HG03571 (cell line): ENCODE data around the gene HOXC13.

Experiments used
- ATAC-seq: cut with Tn5 transposase; IDR thresholded peaks from one replicate; pipeline ENCODE4 v1.9.1; 2021; ENCODE audit not compliant: unreplicated experiment

Gene HOXC13

DNA sequence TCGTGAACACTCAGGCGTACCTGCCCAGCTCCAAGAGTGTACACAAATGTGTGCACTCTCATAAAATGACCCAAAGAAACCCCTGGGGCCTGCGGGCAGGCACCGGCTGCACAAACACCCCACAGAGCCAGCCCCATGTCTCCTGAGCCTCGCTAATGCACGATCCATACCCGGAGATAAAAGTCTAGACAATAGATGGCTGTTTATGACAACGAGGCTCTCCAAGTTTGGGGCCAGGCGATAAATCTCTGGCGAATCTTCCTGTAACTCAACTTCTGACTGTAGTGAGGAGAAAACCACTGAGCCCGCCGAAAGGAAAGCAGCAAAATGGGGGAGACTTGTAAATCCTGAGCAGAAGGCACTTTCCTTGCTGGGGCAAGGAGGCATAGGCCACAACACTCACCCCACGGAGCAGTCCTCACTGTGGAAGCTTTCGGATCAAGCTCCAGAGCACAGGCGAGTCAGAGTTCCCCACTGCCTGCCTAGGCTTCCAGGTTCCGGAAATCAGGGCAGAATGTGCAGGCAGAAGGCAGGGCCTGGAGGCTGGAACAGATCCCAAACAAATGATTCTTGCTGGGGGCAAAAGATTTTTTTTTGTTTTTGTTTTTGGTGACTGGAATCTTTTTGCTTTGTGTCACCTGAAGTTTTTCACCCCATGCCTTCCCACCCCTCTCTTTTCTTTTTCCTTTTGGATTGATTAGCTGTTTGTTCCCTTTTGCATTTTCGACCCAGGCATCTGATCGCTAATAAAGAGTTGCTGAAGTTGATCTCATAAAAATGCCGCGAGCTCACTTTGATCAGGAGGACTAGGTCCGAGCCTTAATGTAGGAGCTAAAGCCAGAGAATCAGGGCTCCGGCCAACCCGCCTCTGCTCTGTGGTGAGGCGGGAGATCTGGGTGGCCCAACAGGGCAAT is 29.8 kb downstream of the HOXC13 start:
- ATAC-seq: no peak

DNA sequence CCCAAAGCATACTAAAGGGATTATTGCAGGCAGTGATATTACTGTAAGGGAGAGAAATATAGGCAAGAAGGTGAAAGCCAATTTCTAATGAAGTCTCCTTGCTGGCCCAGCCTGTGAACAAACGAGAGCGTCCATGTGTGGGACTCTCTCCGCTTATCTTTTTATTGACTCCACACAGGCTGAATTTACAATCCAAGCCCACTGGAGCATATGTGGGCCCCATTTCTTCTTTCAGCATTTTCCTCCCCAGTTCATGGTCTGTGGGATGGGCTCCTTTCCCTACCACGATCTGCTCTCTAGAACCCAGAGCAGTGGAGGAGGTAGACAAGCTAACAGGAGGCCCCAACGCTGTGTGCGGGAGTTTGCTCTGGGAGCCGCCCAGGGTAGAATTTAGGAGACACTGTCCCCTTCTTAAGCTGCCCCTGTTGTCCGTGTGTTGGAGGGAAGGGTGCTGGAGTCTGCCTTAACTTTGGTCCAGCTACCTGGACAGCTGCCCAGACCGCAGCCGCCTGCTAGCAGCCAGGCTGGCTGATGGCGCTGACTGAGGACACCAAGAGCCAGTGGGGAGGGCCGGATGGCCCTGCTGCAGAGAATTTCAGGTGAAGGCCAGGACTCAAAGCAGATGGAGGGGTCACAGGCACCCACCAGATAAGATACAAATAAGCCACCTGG is 31.1 kb downstream of the HOXC13 start:
- ATAC-seq: no peak

DNA sequence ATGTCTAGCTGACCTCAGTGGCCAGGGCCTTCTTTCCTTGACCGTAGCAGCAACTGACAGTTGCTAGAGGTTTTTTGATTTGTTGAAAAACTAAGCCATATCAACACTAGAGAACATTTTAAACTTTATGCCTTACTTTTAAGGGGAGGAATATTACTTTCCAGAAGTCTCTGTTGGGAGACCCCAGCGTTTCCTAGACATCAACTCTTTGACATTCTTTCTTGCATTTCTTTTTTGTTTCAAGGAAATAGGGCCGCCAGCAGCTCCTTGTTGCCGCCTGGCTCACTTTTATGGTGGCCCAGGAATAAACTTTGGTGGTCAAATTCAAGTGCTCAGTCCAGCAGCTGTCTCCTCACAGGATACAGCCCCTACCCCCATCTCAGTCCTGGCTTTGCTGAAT is 31.8 kb downstream of the HOXC13 start:
- ATAC-seq: no peak

DNA sequence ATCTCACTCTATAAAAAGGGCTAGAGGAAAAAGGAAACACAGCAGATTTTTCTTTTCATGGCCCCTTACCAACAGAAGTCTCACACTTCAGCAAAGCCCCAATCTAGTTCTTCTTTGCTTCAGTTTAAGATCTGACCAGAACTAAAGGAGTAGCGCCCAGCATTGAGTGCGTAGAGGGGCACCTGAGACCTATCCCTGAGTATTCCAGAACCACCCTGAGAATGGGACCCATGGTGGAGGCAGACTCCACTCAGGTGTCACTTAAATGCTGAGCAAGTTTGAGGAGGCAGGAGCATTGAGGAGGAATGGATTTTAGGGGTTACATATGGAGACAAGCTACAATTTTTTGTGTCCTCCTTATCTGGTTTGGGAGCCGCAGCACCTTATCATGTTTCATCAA is 32.5 kb downstream of the HOXC13 start:
- no peak for ATAC-seq

DNA sequence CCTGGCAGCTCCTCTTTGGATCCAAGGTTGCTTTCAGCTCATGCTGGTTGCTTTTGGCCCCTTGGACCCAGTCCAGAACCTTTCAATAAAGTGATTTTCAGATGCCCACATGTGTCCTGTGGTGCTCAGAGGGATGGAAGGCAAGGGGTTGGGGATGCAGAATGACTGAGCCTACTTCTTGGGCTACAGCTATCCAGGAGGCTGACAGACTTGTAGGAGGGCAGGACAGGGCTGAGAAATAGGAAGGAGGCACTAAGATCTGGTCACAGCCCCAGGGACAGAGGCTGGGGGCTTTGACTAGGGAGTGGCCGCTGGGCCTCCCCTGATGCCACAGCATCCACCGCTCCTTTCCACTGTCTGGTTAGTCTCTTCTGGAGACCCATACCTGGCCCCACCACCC is 33.1 kb downstream of the HOXC13 start:
- no peak for ATAC-seq

DNA sequence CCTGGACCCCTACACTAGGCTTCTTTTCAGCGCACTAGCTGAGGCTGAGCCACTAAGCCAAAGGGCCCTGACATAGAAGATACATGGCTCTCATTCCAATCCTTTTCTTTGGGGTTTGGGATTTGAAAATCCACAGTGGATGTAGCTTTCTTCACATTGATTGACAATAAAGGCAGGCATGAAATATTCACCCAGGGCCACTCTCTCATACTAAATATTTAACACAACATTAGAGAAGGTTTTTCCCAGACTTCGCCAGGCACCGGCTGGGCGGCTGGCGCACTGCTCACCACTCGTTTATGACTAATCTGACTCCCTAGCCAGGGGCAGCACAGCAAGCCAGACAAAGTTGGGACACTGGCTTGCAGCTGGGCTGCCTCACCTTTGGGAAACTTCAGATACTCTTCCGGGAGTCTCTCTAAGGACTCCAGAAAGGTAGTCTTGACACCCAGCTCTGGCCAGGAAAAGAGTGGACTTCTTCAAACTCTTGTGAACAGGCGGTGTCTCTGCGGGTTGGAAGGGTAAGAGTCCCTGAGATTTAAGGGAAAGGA is 33.6 kb downstream of the HOXC13 start:
- no peak for ATAC-seq

DNA sequence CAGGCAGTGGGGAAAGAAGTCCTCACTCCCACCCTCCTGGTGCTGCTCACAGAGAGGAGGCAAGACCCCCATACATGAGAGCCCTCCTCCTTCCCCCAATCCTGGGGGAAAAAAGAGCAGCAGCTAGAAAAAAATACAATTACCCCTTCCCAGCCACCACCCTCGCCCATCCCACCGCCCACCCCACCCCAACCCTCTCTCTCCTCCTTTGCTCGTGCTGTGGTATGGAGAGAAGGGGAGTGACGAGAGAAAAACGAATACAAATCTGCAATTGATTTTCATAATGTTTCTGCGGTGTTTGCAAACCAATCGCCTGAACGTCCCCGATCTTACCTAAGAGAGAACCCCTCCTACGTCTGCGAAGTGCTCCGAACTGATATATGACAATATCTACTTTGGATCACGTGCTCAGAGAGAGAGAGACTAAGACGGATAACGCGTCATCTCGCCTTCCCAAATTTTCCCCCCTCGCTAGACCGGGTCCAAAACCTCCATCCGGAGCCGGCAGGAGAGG is 34.1 kb downstream of the HOXC13 start, which contains the start of gene HOXC11:
TSS of gene HOXC11 (plus strand) at position 405 of the 514 bp plus-strand sequence. CDS start 116 bp downstream, outside the sequence.
- no peak for ATAC-seq

DNA sequence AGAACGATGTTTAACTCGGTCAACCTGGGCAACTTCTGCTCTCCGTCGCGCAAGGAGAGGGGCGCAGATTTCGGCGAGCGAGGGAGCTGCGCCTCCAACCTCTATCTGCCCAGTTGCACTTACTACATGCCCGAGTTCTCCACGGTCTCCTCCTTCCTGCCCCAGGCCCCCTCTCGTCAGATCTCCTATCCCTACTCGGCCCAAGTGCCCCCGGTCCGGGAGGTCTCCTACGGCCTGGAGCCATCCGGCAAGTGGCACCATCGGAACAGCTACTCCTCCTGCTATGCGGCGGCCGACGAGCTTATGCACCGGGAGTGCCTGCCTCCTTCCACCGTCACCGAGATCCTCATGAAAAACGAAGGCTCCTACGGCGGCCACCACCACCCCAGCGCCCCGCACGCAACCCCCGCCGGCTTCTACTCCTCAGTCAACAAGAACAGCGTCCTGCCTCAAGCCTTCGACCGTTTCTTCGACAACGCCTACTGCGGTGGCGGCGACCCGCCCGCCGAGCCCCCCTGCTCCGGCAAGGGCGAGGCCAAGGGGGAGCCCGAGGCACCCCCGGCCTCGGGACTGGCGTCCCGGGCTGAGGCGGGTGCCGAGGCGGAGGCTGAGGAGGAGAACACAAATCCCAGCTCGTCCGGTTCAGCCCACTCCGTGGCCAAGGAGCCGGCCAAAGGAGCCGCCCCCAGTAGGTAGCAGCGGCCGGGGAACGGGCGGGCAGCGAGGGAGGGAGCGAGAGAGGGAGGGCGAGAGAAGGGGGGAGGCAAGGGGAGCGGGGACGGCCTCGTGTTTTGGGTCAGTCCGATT is 34.8 kb downstream of the HOXC13 start:
- no peak for ATAC-seq

DNA sequence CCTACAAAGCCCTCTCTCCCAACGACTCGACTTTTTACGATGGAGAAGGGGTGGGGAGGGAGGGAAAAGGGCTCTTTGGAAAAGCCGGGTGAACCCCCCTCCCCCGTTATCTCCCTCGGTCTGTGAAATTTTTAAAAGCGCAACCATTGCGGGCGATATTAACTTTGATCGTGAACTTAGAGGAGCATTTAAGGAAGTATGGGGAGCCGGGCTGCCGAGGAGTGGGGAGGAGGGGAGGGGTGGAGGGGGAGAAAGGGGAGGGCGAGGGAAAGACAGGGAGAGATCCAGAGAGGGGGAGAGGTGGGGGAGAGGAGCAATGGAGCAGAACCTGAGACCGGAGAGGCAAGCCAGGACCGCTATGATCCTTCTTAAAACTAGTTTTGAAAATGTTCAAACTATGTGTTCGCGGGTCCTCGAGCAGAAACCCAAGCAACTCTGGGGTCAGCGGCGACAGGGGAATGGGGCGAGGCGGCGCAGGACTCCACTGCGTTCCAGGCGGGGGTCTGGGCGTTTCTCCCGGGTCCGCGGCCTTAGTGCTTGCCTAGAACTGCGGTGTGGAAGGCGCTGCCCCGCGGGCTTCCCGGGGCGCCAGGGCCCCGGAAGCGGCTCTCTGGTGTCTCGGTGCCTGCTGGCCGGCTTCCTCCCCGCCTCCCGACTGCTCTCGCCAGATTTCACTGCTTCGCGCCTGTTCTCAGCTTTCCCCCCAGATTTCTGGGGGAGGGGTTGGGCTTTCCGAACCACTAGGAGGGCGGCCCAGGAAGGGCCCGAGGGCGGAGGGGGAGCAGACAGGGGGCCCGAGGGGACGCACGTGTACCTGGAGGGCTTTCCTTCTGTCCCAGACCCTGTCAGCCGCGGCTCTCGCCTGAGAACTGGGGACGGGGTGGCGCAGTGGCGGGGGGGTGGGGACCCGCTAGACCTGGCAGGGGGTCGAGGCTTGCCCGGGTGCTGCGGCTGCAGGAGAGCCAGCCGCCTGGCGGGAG is 35.7 kb downstream of the HOXC13 start, which contains the start of gene HOTAIR:
TSS of gene HOTAIR (minus strand) at position 871 of the 980 bp plus-strand sequence.
- no peak for ATAC-seq

DNA sequence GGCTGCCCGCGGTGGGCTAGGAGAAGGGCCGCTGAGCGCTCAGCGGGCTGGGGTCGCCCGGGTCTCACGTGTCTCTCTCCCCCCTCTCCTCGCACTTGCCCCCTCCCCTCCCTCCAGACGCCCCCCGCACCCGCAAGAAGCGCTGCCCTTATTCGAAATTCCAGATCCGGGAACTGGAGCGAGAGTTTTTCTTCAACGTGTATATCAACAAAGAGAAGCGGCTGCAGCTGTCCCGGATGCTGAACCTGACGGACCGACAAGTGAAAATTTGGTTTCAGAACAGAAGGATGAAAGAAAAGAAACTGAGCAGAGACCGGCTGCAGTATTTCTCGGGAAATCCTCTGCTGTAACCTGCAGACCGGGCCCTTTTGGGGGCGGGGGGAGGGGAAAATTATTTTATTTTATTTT is 36.4 kb downstream of the HOXC13 start:
- ATAC-seq: no peak

DNA sequence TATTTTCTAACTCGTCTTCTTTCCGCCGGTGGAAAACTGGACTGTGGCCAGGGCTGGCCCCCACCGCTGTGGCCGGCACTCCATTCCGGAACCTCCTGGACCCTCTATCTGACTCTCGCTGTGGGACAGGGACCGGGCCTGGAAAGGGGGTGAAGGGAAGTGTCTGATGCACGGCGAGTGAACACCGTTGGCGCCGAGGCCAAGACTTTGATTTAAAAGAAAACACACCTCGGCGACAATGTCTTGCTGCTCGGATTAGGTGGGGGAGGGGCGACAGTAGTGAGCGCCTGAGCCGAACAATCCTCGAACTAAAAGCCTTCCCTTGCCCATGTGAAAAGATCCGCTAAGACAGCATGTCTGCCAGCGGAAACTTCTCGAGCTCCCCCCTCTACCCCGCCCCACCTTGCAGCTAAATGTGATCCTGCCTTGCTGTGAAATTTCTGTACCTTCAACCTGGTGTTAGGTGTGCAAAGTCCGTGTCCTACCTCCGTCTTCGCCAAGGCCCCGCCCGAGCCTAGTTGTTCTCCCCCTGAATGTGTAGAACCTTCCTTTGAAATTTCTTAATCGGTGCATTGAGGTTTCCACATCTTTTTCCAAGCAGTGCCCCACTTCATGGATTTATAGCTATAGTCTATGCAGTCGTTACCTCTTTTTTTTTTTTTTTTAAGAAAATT is 37.0 kb downstream of the HOXC13 start:
- ATAC-seq: no peak

DNA sequence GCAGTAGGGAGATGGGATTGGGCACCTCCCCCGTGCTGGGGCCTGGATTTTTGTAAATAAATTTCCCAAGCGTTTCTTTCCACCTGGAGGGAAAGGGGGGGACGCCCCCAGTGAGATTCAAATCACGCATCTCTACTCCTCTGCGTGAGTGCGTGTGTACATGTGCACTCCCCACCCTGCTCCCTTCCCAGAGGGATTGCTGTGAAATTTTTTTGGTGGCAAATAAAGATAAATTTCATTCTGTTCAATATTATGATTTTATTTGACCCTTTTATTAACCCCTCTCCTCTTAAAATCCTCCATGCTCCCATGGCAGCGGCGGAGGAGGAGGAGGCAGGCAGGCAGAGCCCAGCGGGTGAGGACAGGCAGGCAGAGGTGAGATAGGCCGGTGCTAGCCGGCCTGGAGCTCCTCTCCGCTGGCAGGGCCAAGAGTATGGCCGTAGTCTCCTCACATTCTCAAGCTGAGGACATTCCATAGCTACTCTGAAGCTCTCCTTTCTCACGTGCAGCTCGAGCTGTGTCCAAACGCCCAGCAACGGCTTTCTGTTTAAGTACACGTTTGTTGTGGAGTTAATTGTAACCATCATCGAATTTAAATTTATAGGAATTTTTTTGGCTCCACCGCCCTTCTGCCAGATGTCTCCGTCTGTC is 37.7 kb downstream of the HOXC13 start:
- no peak for ATAC-seq

DNA sequence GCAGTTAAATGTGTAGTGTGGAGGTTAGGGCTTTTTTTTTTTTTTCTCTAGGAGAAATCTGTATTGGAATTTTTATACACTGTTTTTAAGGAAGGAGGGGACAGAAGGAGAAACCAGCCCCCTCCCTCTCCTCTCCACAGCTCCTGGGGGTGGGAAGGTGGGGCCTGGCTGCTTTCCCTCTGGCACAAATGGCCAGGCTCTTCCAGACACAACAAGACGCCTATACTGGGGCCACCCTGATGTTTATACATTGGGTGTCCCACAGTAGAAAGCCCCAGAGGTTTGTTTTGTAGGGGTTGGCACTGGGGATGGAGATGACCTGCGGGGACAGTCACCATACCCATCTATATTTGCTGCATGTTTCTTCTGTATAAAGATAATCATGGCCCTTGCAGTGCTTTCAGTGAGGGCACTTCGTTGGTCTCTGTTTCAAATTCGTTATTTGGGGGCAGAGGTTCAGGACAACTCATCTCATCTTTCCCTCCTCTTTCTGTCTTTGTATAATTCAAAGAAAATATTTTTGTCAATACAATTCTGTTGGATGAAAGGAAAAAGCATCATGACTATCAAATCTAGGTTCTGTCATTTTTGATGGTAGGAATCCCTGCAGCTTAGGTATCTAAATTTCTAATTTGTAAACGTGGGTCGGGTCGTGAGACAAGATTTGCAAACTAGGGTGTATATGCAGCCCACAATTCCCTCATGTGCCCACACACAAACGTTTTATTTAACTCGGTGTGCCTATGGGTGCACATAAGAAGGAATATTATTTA is 38.4 kb downstream of the HOXC13 start:
- no peak for ATAC-seq

DNA sequence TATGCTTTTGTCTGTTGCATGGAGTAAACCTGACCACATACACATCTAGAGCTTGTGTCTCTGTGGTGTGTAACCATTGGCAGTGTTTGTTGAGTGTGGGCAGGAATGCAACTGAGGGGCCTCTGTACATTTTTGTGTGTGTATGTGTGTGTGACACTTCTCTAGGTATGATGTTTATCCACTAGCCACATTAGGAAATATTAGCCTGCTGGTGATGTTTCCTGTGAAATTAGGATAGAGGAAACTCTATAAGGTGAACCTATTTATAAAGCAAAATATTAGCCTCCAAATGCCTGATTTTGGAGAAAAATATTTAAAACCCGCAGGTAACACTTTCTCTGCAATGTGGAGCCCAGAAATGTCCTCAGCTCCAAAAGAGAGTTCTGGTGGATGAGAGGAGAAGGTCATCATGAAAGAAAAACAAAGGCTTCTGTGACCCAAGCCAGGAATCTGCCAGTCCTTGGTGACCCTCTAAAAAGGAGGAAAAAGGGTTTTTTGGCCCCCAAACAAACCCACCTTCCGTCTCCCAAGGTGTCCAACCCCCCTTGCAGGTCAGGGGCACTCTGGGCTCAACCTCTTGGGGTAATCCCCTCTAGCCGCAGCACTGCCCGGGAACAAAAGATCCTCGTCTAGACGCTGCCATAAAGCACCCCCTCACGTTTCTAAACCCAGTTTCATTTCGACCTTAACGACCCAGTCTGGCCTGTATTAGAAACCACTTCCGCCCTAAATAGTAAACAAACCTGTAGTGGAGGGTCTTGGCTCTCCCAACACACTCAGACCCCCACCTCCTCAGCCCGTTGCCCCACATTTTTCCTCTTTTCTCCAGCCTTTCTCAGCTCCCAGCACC is 39.2 kb downstream of the HOXC13 start:
- ATAC-seq: no peak

DNA sequence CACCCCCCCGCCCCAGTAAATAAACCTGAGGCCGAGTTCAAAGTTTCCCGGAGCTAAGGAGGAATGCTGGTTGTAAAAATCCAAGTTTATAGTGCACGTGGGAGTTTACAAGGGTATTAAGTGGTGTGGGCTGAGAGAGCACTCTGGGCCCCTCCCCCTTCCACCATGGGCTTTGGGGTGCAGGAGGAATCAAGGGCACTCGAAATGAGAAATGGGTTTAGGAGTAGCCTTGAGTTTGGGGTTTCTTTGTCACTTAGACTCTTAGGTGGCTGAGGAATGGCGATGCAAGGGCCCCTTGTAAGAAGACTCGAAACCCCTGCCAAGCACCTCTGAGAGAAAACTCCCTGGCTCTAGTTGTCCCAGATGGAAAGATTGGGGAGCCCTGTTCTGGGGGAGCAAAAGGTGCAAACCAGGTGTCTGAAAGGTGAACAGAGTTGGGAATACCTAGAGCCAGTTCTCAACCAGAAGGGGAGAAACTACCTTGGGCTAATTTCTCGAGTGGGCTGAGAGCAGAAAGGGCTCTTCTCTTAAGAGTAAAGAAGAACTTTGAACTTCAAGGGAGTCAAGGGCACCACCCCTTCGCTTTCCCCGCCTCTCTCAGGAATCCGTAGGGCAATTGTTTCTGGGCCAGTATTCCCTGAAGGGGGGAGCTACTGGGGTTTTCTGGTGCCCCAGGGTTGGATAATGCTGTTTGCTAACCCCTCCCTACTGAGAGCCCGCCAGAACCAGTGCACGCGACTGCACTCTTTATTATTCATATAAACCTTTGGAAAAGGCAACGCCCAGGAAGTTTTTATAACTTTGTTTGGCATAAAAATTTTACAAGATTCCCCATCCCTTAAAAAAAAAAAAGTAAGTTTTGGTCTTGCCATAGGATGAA is 40.1 kb downstream of the HOXC13 start:
- no peak for ATAC-seq
